Nephron progenitor cell (in vitro differentiated cells): ENCODE data around the gene MPDZ.

Source experiments
- DNase-seq: peaks from one replicate; pipeline ENCODE4 v3.0.0; 2021
- H3K27ac Mint-ChIP-seq: 2 replicates; pipeline ENCODE4 v1.8.0; 2021; ENCODE audit warnings: mild to moderate bottlenecking, moderate library complexity, mixed read lengths
- H3K27me3 Mint-ChIP-seq: 2 replicates; pipeline ENCODE4 v1.8.0; 2021; ENCODE audit warnings: mild to moderate bottlenecking, low read depth, mixed read lengths; ENCODE audit not compliant: poor library complexity
- H3K36me3 Mint-ChIP-seq: 2 replicates; pipeline ENCODE4 v1.8.0; 2021; ENCODE audit warnings: low read depth, mixed read lengths
- H3K4me1 Mint-ChIP-seq: 2 replicates; pipeline ENCODE4 v1.8.0; 2021; ENCODE audit warnings: mixed read lengths
- H3K4me3 Mint-ChIP-seq: 2 replicates; pipeline ENCODE4 v1.8.0; 2021; ENCODE audit warnings: mild to moderate bottlenecking, moderate library complexity, mixed read lengths
- H3K9me3 Mint-ChIP-seq: 2 replicates; pipeline ENCODE4 v1.8.0; 2021; ENCODE audit warnings: mild to moderate bottlenecking, moderate library complexity, mixed read lengths
- CTCF ChIP-seq: fragments of 200-600 bp; sonication (generic); IDR thresholded peaks from 2 replicates; pipeline ENCODE4 v1.5.0; 2021; ENCODE audit warnings: antibody characterized with exemption

Gene MPDZ

GRCh38 chr9:13107008-13107407, 172.5 kb downstream of the MPDZ start:
- no peaks in the 10 kb centered on the region for H3K27me3 Mint-ChIP-seq
- H3K9me3 Mint-ChIP-seq = no peaks in the 10 kb centered on the region
- DNase-seq = no peak
- H3K27ac Mint-ChIP-seq = peak overlapping the region; percentile 10
- TF ChIP-seq CTCF = no peak
- H3K36me3 Mint-ChIP-seq = peaks cover 66% of the 10 kb centered on the region
- no peak overlapping the region for H3K4me3 Mint-ChIP-seq
- H3K4me1 Mint-ChIP-seq = peaks cover 5% of the 10 kb centered on the region

GRCh38 chr9:13100914-13101572, 178.4 kb downstream of the MPDZ start:
- Mint-ChIP-seq H3K27ac (no peak overlapping the region), H3K9me3 (no peaks in the 10 kb centered on the region), H3K27me3 (no peaks in the 10 kb centered on the region), H3K4me3 (no peak overlapping the region), H3K36me3 (peaks cover 32% of the 10 kb centered on the region), H3K4me1 (peaks cover 5% of the 10 kb centered on the region)
- DNase-seq = no peak
- no peak for TF ChIP-seq CTCF

GRCh38 chr9:13095056-13095455, 184.4 kb downstream of the MPDZ start:
- DNase-seq = no peak
- H3K36me3 Mint-ChIP-seq = no peaks in the 10 kb centered on the region
- TF ChIP-seq CTCF = no peak
- H3K9me3 Mint-ChIP-seq = no peaks in the 10 kb centered on the region
- peaks cover 2% of the 10 kb centered on the region for H3K27me3 Mint-ChIP-seq
- H3K27ac Mint-ChIP-seq = no peak overlapping the region
- no peaks in the 10 kb centered on the region for H3K4me1 Mint-ChIP-seq
- no peak overlapping the region for H3K4me3 Mint-ChIP-seq

GRCh38 chr9:13090628-13091027, 188.9 kb downstream of the MPDZ start:
- no peak for DNase-seq
- H3K9me3 Mint-ChIP-seq = peaks cover 10% of the 10 kb centered on the region
- no peak for TF ChIP-seq CTCF
- H3K4me1 Mint-ChIP-seq = peaks cover 8% of the 10 kb centered on the region
- no peak overlapping the region for H3K4me3 Mint-ChIP-seq
- H3K36me3 Mint-ChIP-seq = no peaks in the 10 kb centered on the region
- no peak overlapping the region for H3K27ac Mint-ChIP-seq
- H3K27me3 Mint-ChIP-seq = peaks cover 7% of the 10 kb centered on the region

- Mint-ChIP-seq H3K4me1 (peaks cover 8% of the 10 kb centered on the region), H3K4me3 (no peak overlapping the region), H3K9me3 (peaks cover 13% of the 10 kb centered on the region), H3K36me3 (peaks cover 6% of the 10 kb centered on the region), H3K27me3 (peaks cover 7% of the 10 kb centered on the region), H3K27ac (no peak overlapping the region)
- TF ChIP-seq CTCF = no peak
- no peak for DNase-seq
Measured at GRCh38 chr9:13089666-13090065, 189.8 kb downstream of the MPDZ start.

- DNase-seq = peak; percentile 46
- peak overlapping the region; percentile 63 for H3K4me3 Mint-ChIP-seq
- TF ChIP-seq CTCF = peak; percentile 79
- peaks cover 13% of the 10 kb centered on the region for H3K9me3 Mint-ChIP-seq
- H3K36me3 Mint-ChIP-seq = peaks cover 6% of the 10 kb centered on the region
- no peak overlapping the region for H3K27ac Mint-ChIP-seq
- peaks cover 7% of the 10 kb centered on the region for H3K27me3 Mint-ChIP-seq
- peaks cover 8% of the 10 kb centered on the region for H3K4me1 Mint-ChIP-seq
Measured at GRCh38 chr9:13088720-13089427, 190.6 kb downstream of the MPDZ start.
